Activated T-cell treated with anti-CD3 and anti-CD28 coated beads for 4 hours (primary cell): ENCODE data around the gene CDC20B.

ENCODE experiments used
- DNase-seq: peaks from one replicate; pipeline ENCODE4 v3.0.0-alpha.2; 2020

Gene CDC20B, protein sequence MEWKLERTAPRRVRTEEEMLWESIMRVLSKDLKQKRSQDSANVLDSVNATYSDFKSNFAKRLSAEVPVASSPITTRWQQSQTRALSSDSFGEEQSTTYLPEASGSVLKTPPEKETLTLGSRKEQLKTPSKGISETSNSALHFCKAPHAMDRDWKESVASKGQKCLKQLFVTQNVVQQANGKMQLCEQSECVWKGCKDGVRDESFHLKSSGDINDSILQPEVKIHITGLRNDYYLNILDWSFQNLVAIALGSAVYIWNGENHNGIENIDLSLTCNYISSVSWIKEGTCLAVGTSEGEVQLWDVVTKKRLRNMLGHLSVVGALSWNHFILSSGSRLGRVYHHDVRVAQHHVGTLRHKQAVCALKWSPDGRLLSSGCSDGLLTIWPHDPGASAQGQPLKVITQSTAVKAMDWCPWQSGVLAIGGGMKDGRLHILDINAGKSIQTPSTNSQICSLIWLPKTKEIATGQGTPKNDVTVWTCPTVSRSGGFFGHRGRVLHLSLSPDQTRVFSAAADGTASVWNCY

DNA sequence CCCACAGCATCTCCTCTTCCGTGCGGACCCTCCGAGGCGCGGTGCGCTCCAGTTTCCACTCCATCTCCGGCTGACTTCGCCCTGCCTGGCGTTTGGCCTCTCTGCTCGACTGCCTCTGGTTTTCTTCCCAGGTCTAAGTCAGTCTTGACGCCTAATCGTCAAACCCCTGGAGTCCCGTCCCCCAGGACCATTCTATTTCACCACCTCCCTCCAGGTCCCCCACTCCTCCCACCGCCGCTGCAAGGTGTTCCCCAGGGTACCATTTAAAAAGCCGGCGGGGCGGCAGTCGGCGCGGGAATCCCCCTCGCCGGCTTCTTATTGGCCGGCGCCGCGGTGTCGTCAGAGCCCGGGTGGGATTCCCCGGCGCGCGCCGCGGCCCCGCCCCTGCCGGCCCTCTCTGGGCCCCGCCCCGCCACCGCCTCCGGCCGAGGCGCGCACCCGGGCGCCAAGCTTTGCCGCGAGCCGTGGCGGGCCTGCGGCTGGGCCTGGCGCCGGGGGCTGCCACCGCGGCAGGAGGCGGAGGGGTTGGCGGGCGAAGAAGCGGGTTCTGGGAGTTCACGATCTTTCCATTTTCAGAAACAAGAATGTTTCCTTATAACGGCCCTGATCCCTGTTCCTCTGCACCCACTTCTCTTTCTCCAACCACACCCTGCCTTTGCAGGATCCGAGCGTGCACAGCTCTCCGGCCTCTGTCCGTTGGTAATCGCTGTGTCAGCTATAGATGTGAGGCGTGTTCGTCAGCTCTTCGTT, at the start of gene CDC20B:
Gene CDC20B (minus strand): TSS at position 241 of the 750 bp plus-strand sequence. CDS start 177 bp downstream, at position 64.
- DNase-seq = peak; percentile 65

DNA sequence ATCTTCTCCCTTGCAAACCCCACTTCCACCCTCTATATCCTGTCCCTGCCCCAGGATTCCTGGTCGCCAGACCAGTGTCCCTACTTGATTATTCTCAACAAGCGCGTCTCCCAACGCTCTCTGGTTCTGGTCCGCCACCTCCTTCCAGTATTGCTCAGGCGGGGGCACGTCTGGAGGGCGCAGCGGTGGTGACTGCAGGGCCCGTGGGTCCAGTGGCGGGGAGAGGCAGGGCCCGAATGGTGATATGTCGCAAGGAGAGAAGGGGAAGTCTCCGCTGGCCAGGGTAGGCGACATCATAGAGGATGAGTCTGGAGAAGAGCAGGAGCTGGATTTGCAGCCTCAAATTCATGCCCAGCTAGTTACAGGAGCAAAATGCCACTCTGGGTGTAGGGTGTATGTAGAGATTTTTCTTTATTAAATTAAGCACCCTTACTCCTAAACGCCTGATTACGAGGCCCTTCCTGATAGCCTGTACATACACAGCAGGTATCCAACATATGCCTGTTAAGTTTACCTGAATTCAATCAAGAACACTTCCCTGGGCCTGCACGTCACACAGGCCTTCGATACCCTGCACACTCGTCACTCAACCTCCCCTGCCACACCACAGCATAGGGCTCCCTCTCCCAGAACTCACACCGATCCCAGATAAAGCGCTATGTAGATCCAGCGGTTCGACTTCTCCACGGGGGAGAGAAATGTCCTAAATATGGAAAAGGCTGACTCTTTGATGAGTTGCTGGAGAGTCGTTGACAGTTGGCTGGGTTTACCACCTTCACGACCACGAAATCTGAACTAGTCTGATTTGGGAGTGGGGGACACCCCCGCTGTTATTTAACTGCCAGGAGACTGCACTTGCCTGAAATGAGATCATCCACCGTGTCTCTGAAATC, 49.4 kb upstream of the CDC20B start:
- DNase-seq = no peak

DNA sequence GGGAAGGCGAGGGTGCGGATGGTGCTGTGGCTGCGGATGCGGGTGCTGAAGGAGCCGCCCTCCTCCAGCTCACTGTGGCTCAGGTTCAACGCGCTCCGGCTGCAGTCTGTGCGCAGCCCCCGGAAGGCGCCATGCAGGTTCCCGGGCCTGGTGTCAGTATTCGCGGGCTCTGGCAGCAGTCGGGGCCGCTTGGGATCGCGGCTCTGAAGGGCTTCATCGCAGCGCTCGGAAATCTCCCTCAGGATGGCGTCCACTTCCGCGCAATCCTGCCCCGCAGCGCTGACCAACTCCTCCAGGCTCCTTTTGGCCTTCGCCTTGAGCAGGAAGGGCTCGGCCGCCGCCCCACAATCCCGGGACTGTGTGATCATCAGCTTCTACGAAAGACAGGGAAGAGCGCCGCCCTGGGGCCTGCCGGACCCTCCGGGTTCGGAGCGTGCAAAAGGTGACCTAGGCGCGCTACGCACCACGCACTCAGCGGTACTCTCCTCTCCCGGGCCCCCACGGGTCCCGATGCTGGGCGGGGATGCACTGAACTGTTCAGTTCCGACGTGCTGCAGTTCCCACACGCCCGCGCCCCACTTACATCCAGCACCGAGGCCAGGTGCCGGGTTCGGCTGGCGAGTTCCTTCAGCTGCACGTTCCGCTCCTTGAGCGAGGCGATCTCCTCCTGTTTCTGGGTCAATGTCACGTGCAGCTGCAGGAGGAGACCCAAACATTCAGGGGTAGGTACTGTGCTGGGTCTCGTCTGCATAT, 47.6 kb upstream of the CDC20B start:
- no peak for DNase-seq

DNA sequence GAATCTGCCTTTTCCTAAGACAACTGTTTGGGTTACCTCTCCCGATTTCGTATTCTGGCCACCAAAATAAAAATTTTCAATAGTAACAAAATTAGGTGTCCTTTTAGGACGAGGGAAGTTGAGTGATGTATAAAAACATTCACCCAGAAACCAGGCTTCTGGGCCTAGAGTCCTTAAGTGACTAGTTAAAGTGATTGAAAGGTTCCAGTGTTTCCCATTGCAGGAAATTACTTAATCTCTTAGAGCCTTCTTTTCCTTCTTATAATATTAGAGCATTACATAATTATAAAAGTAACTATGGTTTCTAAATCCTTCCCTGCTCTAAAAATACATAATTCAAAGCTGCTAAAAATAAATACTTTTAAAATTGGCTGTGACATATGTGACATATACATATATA, 46.8 kb upstream of the CDC20B start:
- DNase-seq = no peak

DNA sequence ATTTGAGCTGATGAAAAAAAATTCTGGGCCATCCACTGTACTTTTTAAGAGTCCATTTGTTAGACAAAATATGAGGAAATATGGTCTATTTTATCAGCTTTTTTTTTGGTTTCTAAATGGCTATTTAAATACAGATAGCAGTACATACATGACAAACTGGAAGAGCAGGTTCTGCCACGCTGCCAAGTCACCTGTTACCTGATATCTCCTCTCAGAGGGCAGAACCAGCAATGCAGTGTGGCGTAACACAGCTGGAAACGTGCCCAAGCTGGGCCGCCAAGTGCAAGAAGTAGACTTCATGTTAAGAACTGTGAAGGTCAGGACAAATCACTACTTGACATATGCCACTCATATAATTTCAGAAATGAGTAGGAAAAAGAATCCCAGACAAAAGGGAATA, 46.0 kb upstream of the CDC20B start:
- no peak for DNase-seq

DNA sequence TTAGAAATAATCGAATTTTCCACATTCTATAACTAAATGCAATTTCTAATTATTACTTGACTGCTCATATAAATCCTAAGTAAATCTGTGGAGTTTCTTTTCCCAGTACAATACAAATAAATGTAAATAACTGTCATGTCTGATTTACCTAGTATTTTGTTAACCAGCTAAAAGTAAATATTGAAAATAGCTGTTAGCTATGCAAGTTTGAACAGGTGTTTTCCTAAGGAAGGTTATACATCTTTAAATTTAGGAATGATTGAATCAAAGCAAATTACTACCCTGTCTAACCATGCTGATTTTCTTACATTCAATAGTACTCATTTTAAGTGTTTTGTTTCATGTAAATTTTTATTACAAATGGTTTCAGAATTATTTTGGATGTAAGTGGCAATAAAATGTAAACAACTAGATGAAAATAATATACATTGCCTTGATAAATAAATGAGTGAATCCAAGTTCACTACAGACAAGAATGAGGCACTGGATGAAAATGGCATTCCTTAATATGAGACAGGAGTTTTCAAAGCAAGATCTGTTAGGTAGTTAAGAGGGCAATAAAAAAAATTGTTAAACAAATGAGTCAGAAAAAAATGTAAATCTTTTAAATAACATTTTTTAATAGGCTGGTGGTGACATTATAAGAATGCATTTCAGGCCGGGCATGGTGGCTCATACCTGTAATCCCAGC, 38.4 kb upstream of the CDC20B start:
- DNase-seq = no peak

DNA sequence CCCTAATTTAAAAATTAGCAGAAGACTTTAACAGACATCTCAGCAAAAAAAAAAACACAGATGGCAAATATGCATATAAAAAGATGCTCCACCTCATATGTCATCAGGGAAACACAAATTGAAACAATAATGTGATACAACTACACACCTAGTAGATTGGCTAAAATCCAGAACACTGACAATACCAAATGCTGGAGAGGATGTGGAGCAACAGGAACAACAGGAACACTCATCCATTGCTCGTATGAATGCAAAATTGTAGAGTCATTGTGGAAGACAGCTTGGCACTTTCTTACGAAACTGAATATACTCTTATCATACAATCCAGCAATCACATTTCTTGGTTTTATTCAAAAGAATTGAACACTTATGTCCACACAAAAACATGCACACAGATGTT, 32.0 kb upstream of the CDC20B start:
- DNase-seq = no peak

DNA sequence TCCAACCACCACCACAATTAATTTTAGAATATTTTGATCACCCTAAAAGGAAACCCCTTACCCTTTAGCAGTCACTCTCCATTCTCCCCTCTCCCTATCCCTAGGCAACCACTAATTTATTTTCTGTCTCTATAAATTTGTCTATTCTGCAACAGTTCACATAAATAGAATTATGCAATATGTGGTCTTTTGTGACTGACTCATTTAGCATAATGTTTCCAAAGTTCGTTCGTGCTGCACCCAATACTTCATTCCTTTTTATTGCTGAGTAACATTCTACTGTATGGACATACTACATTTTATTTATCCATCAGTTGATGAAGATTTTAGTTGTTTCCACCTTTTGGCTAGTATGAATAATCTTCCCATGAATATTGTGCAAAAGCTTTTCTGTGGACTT, 18.2 kb upstream of the CDC20B start:
- DNase-seq = no peak

DNA sequence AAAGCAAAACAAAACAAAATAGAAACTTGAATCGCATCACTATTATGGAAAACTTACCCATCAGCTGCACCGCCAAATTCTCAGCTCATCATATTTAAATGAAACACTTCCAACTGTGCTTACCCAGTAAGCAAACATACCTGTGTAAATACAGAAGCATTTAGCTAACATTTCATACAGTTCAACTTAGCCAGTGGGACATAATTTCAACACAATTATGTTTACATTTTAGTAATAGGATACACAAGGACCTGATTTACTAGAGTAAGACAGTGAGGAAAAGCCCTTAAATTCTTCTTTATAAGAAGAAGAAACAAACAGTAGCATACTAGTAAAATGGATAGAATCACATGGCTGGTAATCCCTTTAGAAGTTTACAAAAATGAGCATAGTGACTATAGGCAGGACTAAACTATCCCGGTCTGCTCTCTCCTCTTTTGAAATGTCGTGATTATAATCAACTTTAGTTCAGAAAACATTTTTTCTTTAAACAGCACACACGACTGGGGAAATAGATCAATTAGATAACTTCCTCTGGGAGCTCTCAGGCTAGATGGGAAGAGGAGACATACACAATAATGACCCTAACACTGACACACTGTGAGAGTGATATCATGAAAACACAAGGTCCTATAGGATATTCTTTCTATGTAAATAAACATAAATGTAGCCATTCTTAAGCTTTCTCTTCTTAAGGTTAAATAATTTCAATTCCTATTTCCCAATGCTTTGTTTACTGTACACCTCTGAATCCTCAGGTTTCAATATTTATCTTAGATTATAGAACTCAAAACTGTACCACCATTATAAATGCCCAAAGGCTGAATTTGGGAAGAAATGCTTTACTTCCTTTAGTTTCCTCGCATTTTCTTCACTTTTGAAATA, 15.9 kb upstream of the CDC20B start:
- DNase-seq = no peak

DNA sequence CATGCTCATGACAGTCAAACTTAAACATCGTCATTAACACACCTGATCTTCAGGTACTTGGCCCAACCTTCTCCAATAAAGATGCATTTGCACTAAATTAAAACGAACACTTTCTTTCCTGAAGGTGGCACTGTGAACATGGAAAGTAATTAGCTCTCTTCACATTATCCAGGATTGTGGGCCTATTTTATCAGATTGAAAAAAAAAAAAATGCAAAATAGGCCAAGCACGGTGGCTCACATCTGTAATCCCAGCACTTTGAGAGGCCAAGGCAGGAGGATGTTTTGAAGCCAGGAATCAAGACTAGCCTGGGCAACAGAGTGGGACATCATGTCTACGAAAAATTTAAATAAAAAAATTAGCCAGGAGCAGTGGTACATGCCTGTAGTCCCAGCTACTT, 14.4 kb upstream of the CDC20B start:
- DNase-seq = no peak

DNA sequence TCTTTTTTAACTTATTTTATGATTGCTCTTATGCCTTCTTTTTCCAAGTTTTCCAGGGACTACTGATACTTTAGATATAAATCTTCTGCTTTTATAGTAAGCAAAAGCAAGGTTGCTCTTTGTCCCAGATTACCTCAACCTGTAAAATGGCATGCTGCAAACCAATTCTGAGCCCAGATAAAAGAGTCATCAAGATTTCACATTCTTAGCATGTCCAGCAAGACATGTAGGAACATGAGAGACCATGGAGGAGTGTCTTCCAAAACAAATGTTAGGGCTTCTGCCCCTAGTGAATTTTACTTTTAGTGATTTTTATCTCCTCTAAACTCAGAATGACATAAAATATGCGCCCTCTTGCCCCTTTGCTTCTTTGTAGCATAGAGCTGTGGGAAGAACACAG, 7.0 kb upstream of the CDC20B start:
- no peak for DNase-seq

DNA sequence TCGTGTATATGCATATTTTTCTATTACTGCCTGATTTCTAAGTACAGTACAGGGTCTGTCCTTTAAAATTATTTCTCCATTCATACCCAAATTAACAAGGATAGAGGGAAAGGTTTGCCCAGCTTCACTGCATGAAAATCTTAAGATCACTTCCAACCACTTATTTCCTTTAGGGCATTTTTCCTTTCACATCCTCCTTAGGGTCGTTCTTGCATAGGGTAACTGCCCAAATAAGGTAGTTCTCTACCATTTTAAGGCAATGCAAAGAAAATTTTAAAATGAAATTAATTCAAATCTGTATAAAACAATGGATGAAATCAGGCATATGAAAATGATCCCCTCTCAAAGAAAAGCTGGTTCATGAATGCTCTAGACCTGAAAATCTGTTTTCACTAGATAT, 4.1 kb upstream of the CDC20B start:
- DNase-seq = no peak

DNA sequence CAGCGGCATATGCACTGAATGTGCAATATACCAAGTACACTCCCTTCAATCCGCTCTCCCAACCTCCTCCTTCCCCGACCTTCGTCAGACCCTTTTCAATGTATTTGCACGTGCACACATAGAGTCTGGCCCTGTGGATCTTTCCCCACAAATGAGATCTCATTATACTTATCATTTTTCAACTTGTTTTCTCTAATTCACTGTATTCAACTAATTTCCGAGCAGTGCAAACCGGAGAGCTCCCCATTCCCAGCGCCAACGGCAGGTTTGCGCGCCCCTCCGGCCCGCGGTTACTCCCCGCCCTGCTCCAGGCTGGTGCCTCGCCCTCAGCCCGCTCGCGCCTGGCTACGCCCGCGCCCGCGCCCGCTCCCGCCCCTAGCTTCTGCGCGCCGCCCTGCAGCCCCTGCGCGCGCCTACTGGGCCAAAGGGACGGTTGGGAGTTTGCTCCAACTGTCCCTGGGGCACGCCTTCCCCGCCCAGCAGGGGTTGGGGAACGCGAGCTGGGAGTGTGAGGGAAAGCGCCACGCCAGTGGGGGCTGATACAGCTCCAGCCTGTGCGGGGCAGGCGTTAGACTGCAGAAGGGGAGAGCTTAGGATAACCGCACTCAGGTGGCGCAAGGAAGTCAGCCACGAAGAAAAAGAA, 3.3 kb upstream of the CDC20B start:
- DNase-seq = no peak

DNA sequence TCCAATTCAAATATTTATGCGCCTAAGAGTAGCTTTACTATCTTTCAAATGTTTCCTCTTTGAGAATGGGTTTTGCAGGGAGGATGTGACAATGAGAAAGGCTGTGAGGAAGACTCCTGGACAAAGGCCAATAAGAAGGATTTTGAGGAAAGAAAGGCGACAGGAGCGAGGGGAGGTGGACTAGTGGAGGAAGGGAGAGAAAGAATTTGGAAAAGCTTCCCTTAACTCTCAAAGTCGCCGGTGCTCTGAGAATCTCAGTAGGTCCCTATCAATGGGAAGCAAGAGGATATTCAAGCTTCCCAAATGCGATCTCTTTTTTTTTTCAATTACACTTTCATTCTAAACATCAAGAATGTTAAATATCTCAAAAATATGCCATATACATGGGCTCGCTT, 2.8 kb upstream of the CDC20B start:
- no peak for DNase-seq

DNA sequence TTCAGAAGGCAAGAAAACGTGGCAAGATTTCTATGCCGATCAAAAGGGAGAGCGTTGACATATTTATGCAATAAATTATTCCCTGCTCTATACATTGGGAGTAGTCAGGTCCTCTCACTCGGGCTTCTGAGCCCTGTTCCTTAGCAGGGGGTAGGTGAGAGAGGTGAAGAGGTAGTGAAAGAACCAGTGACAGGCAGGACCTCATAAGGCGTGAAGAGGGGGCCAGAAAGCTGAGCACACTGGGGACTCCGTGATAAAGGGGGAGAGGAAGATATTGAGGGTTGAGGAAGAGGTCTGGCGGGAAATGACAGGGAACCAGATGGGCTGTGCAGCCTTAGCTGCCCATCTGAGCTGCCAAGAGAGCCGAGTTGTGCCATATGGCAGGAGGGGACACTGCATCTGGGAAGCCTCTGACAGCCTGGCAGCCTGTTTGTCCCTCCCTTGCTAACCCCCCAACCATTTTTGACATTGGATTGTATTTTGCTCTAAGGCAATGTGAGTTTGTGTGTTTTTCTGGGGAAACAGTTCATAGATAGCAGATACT, 782 bp upstream of the CDC20B start:
- DNase-seq = no peak

DNA sequence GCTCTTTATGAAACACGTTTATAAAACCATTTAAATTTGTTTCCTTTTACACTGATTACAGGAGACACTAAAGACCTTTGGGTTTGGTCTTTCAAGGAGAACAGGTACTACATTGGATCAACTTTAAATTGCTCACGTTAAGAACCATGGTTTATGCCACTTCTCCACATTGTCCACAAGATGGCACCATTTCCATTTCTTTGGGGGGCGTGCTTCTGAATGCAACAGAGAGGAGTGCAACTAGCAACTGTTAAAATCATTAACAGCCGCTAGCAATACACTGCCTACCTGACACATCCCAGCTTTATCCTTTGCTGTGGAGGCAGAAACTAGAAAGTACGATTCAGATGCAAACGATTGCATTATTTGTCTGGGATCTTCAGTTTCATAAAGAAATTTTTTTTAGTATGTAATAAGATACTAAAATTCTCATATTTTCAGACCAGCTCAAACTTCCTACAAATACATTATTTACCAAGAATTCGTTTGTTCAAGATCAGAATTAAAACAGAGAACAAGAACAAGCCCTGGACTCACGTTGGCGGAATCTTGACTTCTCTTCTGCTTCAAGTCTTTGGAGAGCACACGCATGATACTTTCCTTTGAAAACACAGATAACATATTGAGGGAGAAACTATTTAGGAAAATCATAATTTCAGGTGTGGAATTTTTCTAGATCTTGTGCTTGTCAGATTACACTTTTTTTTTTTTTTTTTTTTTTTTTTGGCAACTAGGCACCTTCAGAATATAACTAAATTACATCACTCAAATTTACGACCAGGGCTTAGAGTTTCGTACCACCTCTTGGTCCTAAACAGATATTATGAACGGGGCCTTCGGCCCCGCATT, 702 bp downstream of the CDC20B start:
- DNase-seq = peak; percentile 42

DNA sequence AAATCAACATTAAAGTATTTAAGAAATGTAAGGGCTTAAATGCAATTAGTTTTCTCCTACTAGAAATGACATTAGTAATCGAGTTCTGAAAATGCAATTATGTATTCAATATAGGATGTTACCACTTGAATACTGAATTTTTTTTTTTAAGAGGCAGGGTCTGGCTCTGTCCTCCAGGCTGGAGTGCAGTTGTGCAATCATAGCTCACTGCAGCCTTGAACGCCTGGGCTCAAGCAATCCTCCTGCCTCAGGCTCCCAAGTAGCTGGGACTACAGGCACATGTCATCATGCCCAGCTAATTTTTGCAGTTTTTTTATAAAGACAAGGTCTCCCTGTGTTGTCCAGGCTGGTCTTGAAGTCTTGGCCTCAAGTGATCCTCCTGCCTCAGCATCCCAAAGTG, 1.5 kb downstream of the CDC20B start:
- DNase-seq = no peak

DNA sequence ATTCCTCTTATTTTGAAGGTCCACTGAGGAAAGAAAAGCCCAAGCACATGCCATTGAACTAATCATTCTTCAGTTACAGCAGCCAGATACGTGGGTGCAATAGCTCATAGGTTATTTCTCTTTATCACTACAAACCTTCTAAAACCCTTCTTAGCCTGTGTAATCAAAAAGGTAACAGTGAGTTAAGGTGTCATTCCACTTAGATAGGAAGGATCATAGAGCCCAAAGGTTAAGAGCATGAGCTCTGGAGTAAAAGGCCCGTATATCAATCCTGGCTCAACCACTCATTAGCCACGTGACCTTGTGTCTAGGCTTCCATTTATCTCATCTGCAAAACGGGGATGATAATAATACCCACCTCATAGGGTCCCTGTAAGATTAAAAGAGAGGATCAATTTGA, 10.3 kb downstream of the CDC20B start:
- DNase-seq = no peak
